K562 (cell line): ENCODE results near the gene ACTR5. TPM values are rescaled to one million over a fixed set of nuclear protein-coding genes. Genes with fewer than 3 reads are reported as not detected.

Source experiments
- ATAC-seq: fragments of 200-7000 bp; cut with Tn5 transposase; 3 replicates; pipeline ENCODE4 v1.9.1; 2020; ENCODE audit warnings: moderate library complexity
- BruUV-seq: library from RNA; stranded (reverse); fragments of 400-500 nt; replicated peaks from 2 replicates; lab custom pipeline; 2021; lab: Mats Ljungman, UMichigan
- CTCF ChIA-PET: fragments of 300-600 bp; formaldehyde crosslinking; extraction: SDS; loops from one replicate; lab custom pipeline; 2021; ENCODE audit warnings: low intra/inter-chr PET ratio; lab: Yijun Ruan, JAX
- POLR2A ChIA-PET: fragments of 300-600, 350-650 bp; sonication (Branson Sonifier 250); formaldehyde crosslinking; extraction: SDS; loops from one replicate; lab custom pipeline; 2021; ENCODE audit warnings: antibody characterized with exemption, inconsistent platforms; lab: Yijun Ruan, JAX
- DNase-seq, 4 experiments: peaks; one replicate each; pipeline versions ENCODE4 v3.0.0 to v3.0.0-alpha.2; 2011 to 2018; ENCODE audit warnings: low spot score in 3 of 4, mixed read lengths in 3 of 4; ENCODE audit errors: extremely low read depth in 1 of 4
- FAIRE-seq: peaks from 2 replicates; lab custom pipeline; 2011; peaks lifted over from hg19 to GRCh38; lab: Jason Lieb, UNC
- H2AFZ ChIP-seq: 2 replicates; pipeline ENCODE4 v1.6.0; 2011; ENCODE audit warnings: low read depth, low read length, control low read depth, inconsistent platforms
- H3K27ac ChIP-seq: fragments of 200-600 bp; 3 replicates; pipeline ENCODE4 v1.8.0; 2011; ENCODE audit warnings: low read depth, mild to moderate bottlenecking, control low read depth, inconsistent platforms, low read length, moderate library complexity, mixed read lengths; ENCODE audit errors: extremely low read depth
- H3K27me3 ChIP-seq, 2 experiments: fragments of 300-600 bp in 1 of 2; 2 replicates in 1 of 2; 3 replicates in 1 of 2; pipeline versions ENCODE4 v1.6.0 to v1.8.0; 2011; ENCODE audit warnings: inconsistent platforms in 2 of 2, low read length in 2 of 2, mild to moderate bottlenecking in 1 of 2, mixed read lengths in 1 of 2, moderate library complexity in 1 of 2; ENCODE audit not compliant: control insufficient read depth in 2 of 2, insufficient read depth in 2 of 2
- H3K36me3 ChIP-seq: fragments of 300-600 bp; 3 replicates; pipeline ENCODE4 v1.8.0; 2011; ENCODE audit warnings: mild to moderate bottlenecking, low read length, inconsistent platforms; ENCODE audit not compliant: control insufficient read depth, insufficient read depth
- H3K4me1 ChIP-seq, 2 experiments: fragments of 200-600 bp in 1 of 2; replicated peaks in 1 of 2; 2 replicates in 1 of 2; 3 replicates in 1 of 2; pipeline versions ENCODE4 v1.5.1 to v1.8.0; 2011; ENCODE audit warnings: inconsistent platforms in 2 of 2, low read length in 2 of 2, mild to moderate bottlenecking in 1 of 2, mixed read lengths in 1 of 2, moderate library complexity in 1 of 2; ENCODE audit not compliant: control insufficient read depth in 2 of 2, insufficient read depth in 2 of 2
- H3K4me2 ChIP-seq: 2 replicates; pipeline ENCODE4 v1.6.1; 2011; ENCODE audit warnings: low read length, control low read depth, inconsistent platforms, mixed read lengths; ENCODE audit not compliant: insufficient read depth
- H3K4me3 ChIP-seq: fragments of 200-600 bp; sonication (generic), shearing (Covaris generic); 2 replicates; pipeline ENCODE4 v1.5.1; 2016; ENCODE audit warnings: control low read depth, inconsistent platforms
- H3K79me2 ChIP-seq: fragments of 200-600 bp; 3 replicates; pipeline ENCODE4 v1.8.0; 2011; ENCODE audit warnings: low read length, inconsistent platforms; ENCODE audit not compliant: control insufficient read depth, insufficient read depth
- H3K9ac ChIP-seq, 2 experiments: 2 replicates each; pipeline versions ENCODE4 v1.6.0 to v1.6.1; 2011; ENCODE audit warnings: low read depth in 2 of 2, low read length in 2 of 2, control low read depth in 1 of 2, inconsistent platforms in 1 of 2, mild to moderate bottlenecking in 1 of 2, mixed read lengths in 1 of 2; ENCODE audit not compliant: insufficient read depth in 1 of 2
- H3K9me1 ChIP-seq: one replicate; pipeline ENCODE4 v1.6.0; 2011; ENCODE audit warnings: inconsistent platforms, mild to moderate bottlenecking, low read length, moderate library complexity; ENCODE audit not compliant: control insufficient read depth, insufficient read depth
- H3K9me3 ChIP-seq: replicated peaks from 2 replicates; pipeline ENCODE4 v1.5.1; 2011; ENCODE audit warnings: low read depth, low read length, inconsistent platforms; ENCODE audit not compliant: control insufficient read depth, insufficient read depth
- H4K20me1 ChIP-seq: replicated peaks from 2 replicates; pipeline ENCODE4 v1.6.1; 2011; ENCODE audit warnings: low read length, inconsistent platforms, mixed read lengths; ENCODE audit not compliant: control insufficient read depth, insufficient read depth
- CTCF ChIP-seq, 3 experiments: IDR thresholded peaks in 2 of 3; conservative IDR thresholded peaks in 1 of 3; 2 replicates each; pipeline ENCODE4 v1.5.1; 2011 to 2012; ENCODE audit warnings: low read length in 3 of 3, mild to moderate bottlenecking in 3 of 3, control low read depth in 2 of 3, improper control_type of control experiment in 1 of 3, inconsistent platforms in 1 of 3, low read depth in 1 of 3, mixed read lengths in 1 of 3, moderate library complexity in 1 of 3; ENCODE audit not compliant: insufficient read depth in 2 of 3
- GTF3C2 ChIP-seq: IDR thresholded peaks from 3 replicates; pipeline ENCODE4 v1.6.1; 2011; ENCODE audit warnings: borderline replicate concordance, mild to moderate bottlenecking, moderate library complexity; ENCODE audit not compliant: insufficient read length; ENCODE audit errors: extremely low read depth
- RAD21 ChIP-seq, 2 experiments: fragments of 250-450 bp in 1 of 2; fragments of 450-650 bp in 1 of 2; sonication (Bioruptor Pico) in 1 of 2; formaldehyde crosslinking in 1 of 2; IDR thresholded peaks in 1 of 2; conservative IDR thresholded peaks in 1 of 2; 2 replicates each; pipeline versions ENCODE4 v1.4.0 to v1.8.0; 2020 to 2022; ENCODE audit warnings: mild to moderate bottlenecking in 2 of 2, moderate library complexity in 1 of 2
- TAF7 ChIP-seq: fragments of 450-650 bp; IDR thresholded peaks from 2 replicates; pipeline ENCODE4 v1.6.1; 2016; ENCODE audit warnings: missing genetic modification characterization, missing compliant biosample characterization
- TFAP4 ChIP-seq: sonication (generic); formaldehyde crosslinking; IDR thresholded peaks from 2 replicates; pipeline ENCODE4 v1.8.0; 2022; ENCODE audit warnings: missing genetic modification reagents, mild to moderate bottlenecking, moderate library complexity, borderline replicate concordance
- ZBTB49 ChIP-seq: sonication (generic); formaldehyde crosslinking; IDR thresholded peaks from 2 replicates; pipeline ENCODE4 v1.8.0; 2022; ENCODE audit warnings: missing genetic modification reagents, mild to moderate bottlenecking, borderline replicate concordance
- WGBS: fragments of 100-300 bp; shearing (Covaris generic); methylation state at CpG from one replicate; pipeline ENCODE4 v1.1.6; 2016; ENCODE audit warnings: low coverage, mixed read lengths; ENCODE audit not compliant: insufficient coverage; ENCODE audit errors: missing lambda C conversion rate; 5-methylcytosine and 5-hydroxymethylcytosine counted together
- in situ Hi-C: fragments of 300-500 bp; cut with MboI; formaldehyde crosslinking; loops from 4 replicates; pipeline ENCODE4 v1.15.0; 2018; ENCODE audit warnings: inconsistent platforms, mixed read lengths
- intact Hi-C: fragments of 100-400 bp; cut with micrococcal nuclease; formaldehyde crosslinking; loops from 2 replicates; pipeline ENCODE4 v1.14.2; 2022
- polyA plus RNA-seq, 8 experiments: library from polyadenylated mRNA; depleted of rRNA in 4 of 8; stranded (reverse) in 5 of 8; unstranded in 3 of 8; fragments of >200 nt; fragmentation: Nextera tagmentation in 2 of 8; fragmentation: Illumina TruSeq in 1 of 8; extraction: Ambion mirVana in 2 of 8; extraction: Trizol in 1 of 8; gene quantifications; 2 replicates each; pipeline versions ENCODE4 v1.2.1 to v1.2.3, GENCODE V29; 2011 to 2014; ENCODE audit warnings: inconsistent platforms in 1 of 8, missing spikeins in 1 of 8
- total RNA-seq, 7 experiments: library from RNA; depleted of rRNA in 6 of 7; stranded (reverse); fragments of >200 nt in 6 of 7; fragmentation: Illumina TruSeq in 2 of 7; extraction: Trizol in 2 of 7; gene quantifications; 2 replicates each; pipeline versions ENCODE4 v1.2.1 to v1.2.3, GENCODE V29; 2011 to 2021; ENCODE audit warnings: low replicate concordance in 1 of 7

ACTR5 gene
- total and polyA plus RNA-seq, 9 of the 15 experiments (the other 6 are each of a cell fraction or from before 2014, with no cell fraction given) = 0.93 to 18.8 (median 12.9) TPM

- H3K4me3 ChIP-seq = no peak overlapping the region
- intact Hi-C loops = loop anchor here (5.0 to 10.0 kb wide), 2 partner anchors 167 to 319 kb away; no protein-coding TSS in a partner anchor
- H3K4me2 ChIP-seq = no peak overlapping the region
- H3K9me1 ChIP-seq = no peaks in the 10 kb centered on the region
- WGBS = 18% methylated on average over 26 of the region's 35 CpGs
- BruUV-seq = no TSS peak
- no peak overlapping the region for H2AFZ ChIP-seq
- peak; percentile 23; the same call in 1 of the 3 replicates for ATAC-seq
- H3K9me3 ChIP-seq = no peaks in the 10 kb centered on the region
- peaks cover 0 to 47% of the 10 kb centered on the region in 2 experiments; a peak in 3 of 5 replicates for H3K4me1 ChIP-seq
- H3K79me2 ChIP-seq = no peaks in the 10 kb centered on the region
- H3K27ac ChIP-seq = no peak overlapping the region
- H4K20me1 ChIP-seq = peaks cover 11% of the 10 kb centered on the region
- peaks cover 41 to 94% of the 10 kb centered on the region in 2 experiments for H3K27me3 ChIP-seq
- no peak for FAIRE-seq
- ChIA-PET POLR2A (interaction anchor here (0.6 to 0.8 kb wide), 2 partner anchors 10 to 21 kb away, joined by 3 to 4 read pairs; no protein-coding TSS in a partner anchor), CTCF (interaction anchor here (0.8 to 1.9 kb wide), 4 partner anchors 26 to 388 kb away, joined by 3 to 8 read pairs (median 4); no protein-coding TSS in a partner anchor)
- H3K36me3 ChIP-seq = no peaks in the 10 kb centered on the region
- peak in 2 of 4 experiments; percentile 29 to 33 for DNase-seq
- in situ Hi-C loops = no loop called here
- no peak overlapping the region for H3K9ac ChIP-seq
- TF ChIP-seq CTCF (IDR thresholded peaks at IDR 0.05 in 2 of 3, conservative IDR thresholded peaks at IDR 0.05 in 1 of 3; ENCODE audit: insufficient read depth in 2 of 3, low read depth in 1 of 3, low read length in 3 of 3) (peak in 1 of 3 experiments; percentile 9; a peak in 1 of 6 replicates), RAD21 (CRISPR knock-in tag; conservative IDR thresholded peaks at IDR 0.05 in 1 of 2, IDR thresholded peaks at IDR 0.05 in 1 of 2) (peak in 1 of 2 experiments; percentile 33; a peak in 2 of 4 replicates), TAF7 (tag) (no peak), GTF3C2 (no peak), TFAP4 (CRISPR knock-in tag) (peak; percentile 38; the same call in 1 of the 2 replicates), ZBTB49 (no peak)
Observed at GRCh38 chr20:38725148-38725901, 22.9 kb upstream of the ACTR5 start.
